CD14-positive monocyte (primary cell): Measurements from ENCODE around the gene CCL19. TPM values are rescaled to one million over a fixed set of nuclear protein-coding genes. Genes with fewer than 3 reads are reported as not detected.

ENCODE experiments used
- DNase-seq, 3 donors: peaks; one replicate each; pipeline ENCODE4 v3.0.0-alpha.2; 2011 to 2022
- H2AFZ ChIP-seq: 2 replicates; pipeline ENCODE4 v1.6.0; 2012; ENCODE audit warnings: mild to moderate bottlenecking, low read depth, low read length, inconsistent platforms; ENCODE audit not compliant: insufficient read depth, poor library complexity, severe bottlenecking
- H3K27ac ChIP-seq, 2 donors: 1 replicate in 1 of 2; 2 replicates in 1 of 2; pipeline ENCODE4 v1.5.1; 2012 to 2013; ENCODE audit warnings: low read length in 2 of 2, control low read depth in 1 of 2, inconsistent platforms in 1 of 2, low read depth in 1 of 2, mild to moderate bottlenecking in 1 of 2
- H3K27me3 ChIP-seq, 2 donors: one replicate each; pipeline versions ENCODE4 v1.6.0 to v1.6.1; 2011 to 2013; ENCODE audit warnings: low read length in 2 of 2; ENCODE audit not compliant: control insufficient read depth in 2 of 2, insufficient read depth in 2 of 2
- H3K36me3 ChIP-seq, 2 donors: replicated peaks in 1 of 2; 1 replicate in 1 of 2; 2 replicates in 1 of 2; pipeline versions ENCODE4 v1.5.1 to v1.6.1; 2012 to 2013; ENCODE audit warnings: low read length in 2 of 2, control low read depth in 1 of 2, inconsistent platforms in 1 of 2, mild to moderate bottlenecking in 1 of 2; ENCODE audit not compliant: insufficient read depth in 2 of 2, control insufficient read depth in 1 of 2
- H3K4me1 ChIP-seq, 2 donors: 1 replicate in 1 of 2; 2 replicates in 1 of 2; pipeline versions ENCODE4 v1.5.1 to v1.6.1; 2012 to 2013; ENCODE audit warnings: low read length in 2 of 2, control low read depth in 1 of 2, inconsistent platforms in 1 of 2, mild to moderate bottlenecking in 1 of 2, moderate library complexity in 1 of 2; ENCODE audit not compliant: insufficient read depth in 2 of 2, control insufficient read depth in 1 of 2
- H3K4me2 ChIP-seq: replicated peaks from 2 replicates; pipeline ENCODE3; 2012; ENCODE audit warnings: low read length, moderate library complexity, mild to moderate bottlenecking; ENCODE audit not compliant: poor library complexity, severe bottlenecking; ENCODE audit errors: extremely low read depth
- H3K4me3 ChIP-seq, 3 experiments: fragments of 200-600 bp in 1 of 3; sonication (generic) in 1 of 3; replicated peaks in 1 of 3; 1 replicate in 2 of 3; 2 replicates in 1 of 3; pipeline ENCODE4 v1.5.1; 2011 to 2013; ENCODE audit warnings: low read length in 3 of 3, mild to moderate bottlenecking in 3 of 3, control low read depth in 2 of 3, low read depth in 2 of 3, inconsistent platforms in 1 of 3, moderate library complexity in 1 of 3
- H3K79me2 ChIP-seq: 2 replicates; pipeline ENCODE4 v1.6.0; 2012; ENCODE audit warnings: mild to moderate bottlenecking, control low read depth, inconsistent platforms, low read length, moderate library complexity; ENCODE audit not compliant: insufficient read depth
- H3K9ac ChIP-seq: 2 replicates; pipeline ENCODE4 v1.6.0; 2017; ENCODE audit warnings: low read length, mild to moderate bottlenecking; ENCODE audit not compliant: insufficient read depth, poor library complexity, severe bottlenecking
- H3K9me3 ChIP-seq, 2 donors: replicated peaks in 1 of 2; 1 replicate in 1 of 2; 2 replicates in 1 of 2; pipeline versions ENCODE4 v1.5.1 to v1.6.1; 2012 to 2013; ENCODE audit warnings: low read length in 2 of 2, control low read depth in 1 of 2; ENCODE audit not compliant: control insufficient read depth in 1 of 2, insufficient read depth in 1 of 2
- H4K20me1 ChIP-seq: 2 replicates; pipeline ENCODE4 v1.6.0; 2012; ENCODE audit warnings: mild to moderate bottlenecking, low read length, control low read depth, moderate library complexity; ENCODE audit not compliant: insufficient read depth
- H3K27ac Mint-ChIP-seq, 7 donors: one replicate each; pipeline ENCODE4 v1.8.0; 2020; ENCODE audit warnings: mild to moderate bottlenecking in 7 of 7, mixed read lengths in 7 of 7, moderate library complexity in 6 of 7, inconsistent platforms in 2 of 7
- H3K27me3 Mint-ChIP-seq, 3 donors: one replicate each; pipeline ENCODE4 v1.8.0; 2021 to 2022; ENCODE audit warnings: low read depth in 3 of 3, mild to moderate bottlenecking in 3 of 3, mixed read lengths in 3 of 3, moderate library complexity in 3 of 3, inconsistent platforms in 1 of 3
- H3K36me3 Mint-ChIP-seq, 2 donors: one replicate each; pipeline ENCODE4 v1.8.0; 2020; ENCODE audit warnings: mixed read lengths in 2 of 2, inconsistent platforms in 1 of 2, mild to moderate bottlenecking in 1 of 2
- H3K4me1 Mint-ChIP-seq: one replicate; pipeline ENCODE4 v1.8.0; 2020; ENCODE audit warnings: mild to moderate bottlenecking, mixed read lengths
- H3K4me3 Mint-ChIP-seq, 2 donors: one replicate each; pipeline ENCODE4 v1.8.0; 2020; ENCODE audit warnings: mild to moderate bottlenecking in 2 of 2, mixed read lengths in 2 of 2, moderate library complexity in 1 of 2
- H3K9me3 Mint-ChIP-seq, 7 donors: one replicate each; pipeline ENCODE4 v1.8.0; 2020 to 2022; ENCODE audit warnings: mixed read lengths in 7 of 7, mild to moderate bottlenecking in 6 of 7, moderate library complexity in 6 of 7, inconsistent platforms in 2 of 7
- WGBS: methylation state at CpG from one replicate; pipeline ENCODE4 v1.1.5; 2013; ENCODE audit warnings: missing lambda C conversion rate; ENCODE audit not compliant: insufficient coverage; 5-methylcytosine and 5-hydroxymethylcytosine counted together
- intact Hi-C, 2 donors: fragments of 100-400 bp; cut with micrococcal nuclease; formaldehyde crosslinking; loops; one replicate each; pipeline versions ENCODE4 v1.15.0 to v1.15.1; 2023
- polyA plus RNA-seq, 3 donors: library from polyadenylated mRNA; depleted of rRNA in 1 of 3; unstranded in 2 of 3; stranded (reverse) in 1 of 3; fragments of 300-500 nt in 2 of 3; fragments of >200 nt in 1 of 3; fragmentation: Illumina TruSeq in 2 of 3; gene quantifications; 1 replicate in 2 of 3; 2 replicates in 1 of 3; pipeline ENCODE4 v1.2.3, GENCODE V29; 2012 to 2021
- TF ChIP-seq, protein P1 (sequence below): fragments of 200-600 bp; IDR thresholded peaks from one replicate; pipeline ENCODE4 v1.8.0; 2022; ENCODE audit warnings: antibody characterized with exemption, mild to moderate bottlenecking

The CCL19 gene
- polyA plus RNA-seq, 3 donors: 0.21 TPM; not detected in 2

DNA sequence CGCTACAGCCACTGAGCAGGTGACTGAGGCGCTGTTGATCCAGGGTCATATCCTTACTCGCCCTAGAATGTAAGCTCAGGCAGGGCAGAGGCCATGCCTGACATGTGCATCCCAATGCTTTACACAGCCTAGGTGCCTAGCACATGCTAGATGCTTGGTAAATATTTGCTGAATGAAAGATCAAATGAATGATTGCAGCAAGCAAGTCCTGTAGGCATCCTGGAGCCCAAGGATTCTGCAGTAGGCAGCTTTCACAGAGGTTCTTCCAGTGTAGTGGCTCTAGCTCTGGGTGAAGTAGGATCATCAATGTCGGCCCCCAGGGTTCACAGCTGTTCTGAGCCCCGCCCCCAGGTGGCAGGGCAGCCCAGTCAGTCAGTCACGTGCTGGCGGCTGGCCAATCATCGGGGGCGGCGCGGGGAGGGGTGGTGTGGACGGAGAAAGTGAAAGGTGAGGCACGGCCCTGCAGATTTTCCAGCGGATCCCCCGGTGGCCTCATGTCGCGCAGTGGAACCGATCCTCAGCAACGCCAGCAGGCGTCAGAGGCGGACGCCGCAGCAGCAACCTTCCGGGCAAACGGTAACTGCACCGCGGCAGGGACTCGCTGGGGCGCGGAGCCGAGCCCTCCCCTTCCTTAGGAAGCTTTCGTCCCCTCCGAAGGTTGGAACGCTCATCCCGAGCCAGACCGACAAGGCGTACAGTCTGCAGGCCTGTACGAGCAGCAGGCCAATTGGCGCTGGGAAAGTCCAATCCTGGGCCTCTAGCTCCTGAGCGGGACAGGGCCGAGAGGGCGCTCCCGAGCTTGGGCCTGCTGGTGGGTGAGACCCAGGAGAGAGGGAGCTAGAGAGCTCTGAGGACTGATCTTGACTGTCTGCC, 44.6 kb downstream of the CCL19 start, which contains the start of gene GALT:
Gene GALT, plus strand, starts transcription at position 465 of the 873 bp plus-strand sequence. Its CDS starts 30 bp downstream, at position 495.
- Mint-ChIP-seq H3K27ac (peak within 1 kb of the TSS; percentile 78 to 93 (median 87)), H3K36me3 (peaks cover 34 to 36% of the 10 kb centered on the region in 2 donors), H3K4me3 (peak within 1 kb of the TSS; percentile 90 to 92), H3K27me3 (no peaks in the 10 kb centered on the region), H3K9me3 (peaks cover 0 to 2% (median 0%) of the 10 kb centered on the region in 7 donors), H3K4me1 (peaks cover 31% of the 10 kb centered on the region)
- Histone ChIP-seq H3K4me1 (peaks cover 21 to 26% of the 10 kb centered on the region in 2 donors), H4K20me1 (peaks cover 14% of the 10 kb centered on the region), H3K9ac (peak within 1 kb of the TSS; percentile 77), H3K79me2 (peaks cover 4% of the 10 kb centered on the region), H3K4me3 (peak within 1 kb of the TSS; percentile 83 to 90 (median 85)), H3K27ac (peak within 1 kb of the TSS; percentile 75 to 83), H2AFZ (peak within 1 kb of the TSS; percentile 91), H3K27me3 (no peaks in the 10 kb centered on the region), H3K4me2 (peak within 1 kb of the TSS; percentile 95), H3K36me3 (peaks cover 18 to 30% of the 10 kb centered on the region in 2 donors), H3K9me3 (no peaks in the 10 kb centered on the region)
- DNase-seq: peak; percentile 84 to 89 (median 86)
- TF ChIP-seq, protein P1, sequence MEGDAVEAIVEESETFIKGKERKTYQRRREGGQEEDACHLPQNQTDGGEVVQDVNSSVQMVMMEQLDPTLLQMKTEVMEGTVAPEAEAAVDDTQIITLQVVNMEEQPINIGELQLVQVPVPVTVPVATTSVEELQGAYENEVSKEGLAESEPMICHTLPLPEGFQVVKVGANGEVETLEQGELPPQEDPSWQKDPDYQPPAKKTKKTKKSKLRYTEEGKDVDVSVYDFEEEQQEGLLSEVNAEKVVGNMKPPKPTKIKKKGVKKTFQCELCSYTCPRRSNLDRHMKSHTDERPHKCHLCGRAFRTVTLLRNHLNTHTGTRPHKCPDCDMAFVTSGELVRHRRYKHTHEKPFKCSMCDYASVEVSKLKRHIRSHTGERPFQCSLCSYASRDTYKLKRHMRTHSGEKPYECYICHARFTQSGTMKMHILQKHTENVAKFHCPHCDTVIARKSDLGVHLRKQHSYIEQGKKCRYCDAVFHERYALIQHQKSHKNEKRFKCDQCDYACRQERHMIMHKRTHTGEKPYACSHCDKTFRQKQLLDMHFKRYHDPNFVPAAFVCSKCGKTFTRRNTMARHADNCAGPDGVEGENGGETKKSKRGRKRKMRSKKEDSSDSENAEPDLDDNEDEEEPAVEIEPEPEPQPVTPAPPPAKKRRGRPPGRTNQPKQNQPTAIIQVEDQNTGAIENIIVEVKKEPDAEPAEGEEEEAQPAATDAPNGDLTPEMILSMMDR: peak; percentile 34
- 1% methylated on average over 41 of the region's 43 CpGs for WGBS
- intact Hi-C loops: no loop called here

DNA sequence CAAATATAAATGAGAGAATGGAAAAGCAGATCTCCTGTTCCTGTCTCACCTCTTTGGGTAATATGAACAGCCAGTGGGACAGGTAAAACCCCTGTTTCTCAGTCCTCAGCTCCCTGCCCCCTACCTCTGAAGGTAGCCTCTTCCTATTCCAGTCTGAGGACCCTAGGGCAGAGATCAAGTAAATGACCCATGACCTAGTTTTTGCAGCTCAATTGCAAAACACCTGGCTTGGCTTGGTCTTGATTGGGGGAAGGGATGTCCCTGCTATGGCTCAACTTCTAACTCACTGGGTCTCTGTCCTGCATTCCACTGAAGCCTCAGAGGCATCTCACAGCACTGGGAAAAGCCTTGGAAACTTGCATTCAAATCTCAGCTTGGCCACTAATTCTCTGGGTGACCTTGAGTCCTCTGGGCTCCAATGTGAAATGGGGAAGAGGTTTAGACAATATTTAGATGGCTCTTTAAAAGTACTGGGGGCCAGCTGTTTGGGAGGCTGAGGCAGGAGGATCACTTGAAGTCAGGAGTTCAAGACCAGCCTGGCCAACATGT, 46.2 kb downstream of the CCL19 start:
- no peaks in the 10 kb centered on the region for H3K27me3 ChIP-seq
- H3K27ac Mint-ChIP-seq: peak overlapping the region in 1 of 7 donors; percentile 50
- peaks cover 35% of the 10 kb centered on the region for H3K4me1 Mint-ChIP-seq
- no peak overlapping the region for H3K4me3 Mint-ChIP-seq
- H3K79me2 ChIP-seq: peaks cover 4% of the 10 kb centered on the region
- no peak overlapping the region for H3K27ac ChIP-seq
- H3K36me3 ChIP-seq: peaks cover 16 to 18% of the 10 kb centered on the region in 2 donors
- peaks cover 25 to 32% of the 10 kb centered on the region in 2 donors for H3K4me1 ChIP-seq
- H2AFZ ChIP-seq: no peak overlapping the region
- no peak overlapping the region for H3K4me3 ChIP-seq
- no peak for DNase-seq
- no peak overlapping the region for H3K4me2 ChIP-seq
- H3K27me3 Mint-ChIP-seq: no peaks in the 10 kb centered on the region
- intact Hi-C loops: no loop called here
- peaks cover 0 to 2% (median 0%) of the 10 kb centered on the region in 7 donors for H3K9me3 Mint-ChIP-seq
- TF ChIP-seq, protein P1: no peak
- peaks cover 20 to 23% of the 10 kb centered on the region in 2 donors for H3K36me3 Mint-ChIP-seq
- H3K9ac ChIP-seq: no peak overlapping the region
- peaks cover 14% of the 10 kb centered on the region for H4K20me1 ChIP-seq
- no peaks in the 10 kb centered on the region for H3K9me3 ChIP-seq
